ENCODE measurements around the gene THBS4. TPM values are rescaled to one million over a fixed set of nuclear protein-coding genes. Genes with fewer than 3 reads are reported as not detected.

Gene THBS4
- polyA plus RNA-seq, 1 of the 3 experiments (the other 2 are of a cell fraction): 1.1 TPM

DNA sequence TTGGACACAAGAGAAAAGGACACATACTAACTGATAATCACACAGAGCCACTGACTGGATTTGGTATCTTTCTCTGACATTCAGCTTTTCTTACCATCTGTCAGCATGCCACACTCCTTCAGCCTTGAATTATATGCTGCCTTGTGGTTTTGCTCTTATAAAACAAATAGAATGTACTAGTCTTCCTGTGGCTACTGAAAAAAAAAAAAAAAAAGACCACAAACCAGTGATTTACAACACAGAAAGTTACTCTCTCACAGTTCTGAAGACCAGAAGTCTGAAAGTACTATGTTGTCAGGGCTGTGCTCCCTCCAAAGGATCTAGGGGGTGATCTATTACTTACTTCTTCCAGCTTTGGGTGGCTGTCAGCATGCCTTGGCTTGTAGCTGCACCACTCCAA, 82.3 kb downstream of the THBS4 start:
- H3K79me2 ChIP-seq (ENCODE audit: insufficient read depth): no peaks in the 10 kb centered on the region
- no peaks in the 10 kb centered on the region for H3F3A ChIP-seq (replicated peaks; ENCODE audit: insufficient read depth)
- TF ChIP-seq YY1 (IDR thresholded peaks at IDR 0.05; ENCODE audit: low read depth): no peak
- TF ChIP-seq, protein P1, sequence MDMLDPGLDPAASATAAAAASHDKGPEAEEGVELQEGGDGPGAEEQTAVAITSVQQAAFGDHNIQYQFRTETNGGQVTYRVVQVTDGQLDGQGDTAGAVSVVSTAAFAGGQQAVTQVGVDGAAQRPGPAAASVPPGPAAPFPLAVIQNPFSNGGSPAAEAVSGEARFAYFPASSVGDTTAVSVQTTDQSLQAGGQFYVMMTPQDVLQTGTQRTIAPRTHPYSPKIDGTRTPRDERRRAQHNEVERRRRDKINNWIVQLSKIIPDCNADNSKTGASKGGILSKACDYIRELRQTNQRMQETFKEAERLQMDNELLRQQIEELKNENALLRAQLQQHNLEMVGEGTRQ (IDR thresholded peaks at IDR 0.05; ENCODE audit: borderline replicate concordance, low read depth, low read length): no peak
- no peak for TF ChIP-seq NRF1 (IDR thresholded peaks at IDR 0.05; ENCODE audit: low read depth, low read length)
- no peak for TF ChIP-seq TCF12 (IDR thresholded peaks at IDR 0.05)
- no peak overlapping the region for H3K9ac ChIP-seq
- no peaks in the 10 kb centered on the region for H3K9me3 ChIP-seq
- ChIA-PET POLR2A (no interaction called here), CTCF (interaction anchor here (2.0 kb wide), 2 partner anchors 9 to 26 kb away, joined by 5 to 10 read pairs; no protein-coding TSS in a partner anchor)
- no peaks in the 10 kb centered on the region for H3K9me2 ChIP-seq
- no peak overlapping the region for H2AFZ ChIP-seq (ENCODE audit: low read depth)
- H3K27me3 ChIP-seq (ENCODE audit: insufficient read depth): no peaks in the 10 kb centered on the region
- no peak overlapping the region for H3K4me3 ChIP-seq (ENCODE audit: low read depth in 2 of 2, low read length in 1 of 2)
- no peaks in the 10 kb centered on the region for H3K36me3 ChIP-seq (replicated peaks in 1 of 2; ENCODE audit: control insufficient read depth in 1 of 2, insufficient read depth in 2 of 2, low read length in 1 of 2)
- no peaks in the 10 kb centered on the region; a peak in 1 of 4 replicates for H3K4me1 ChIP-seq (ENCODE audit: control insufficient read depth in 1 of 2, insufficient read depth in 2 of 2, low read depth in 1 of 2, low read length in 1 of 2)
- no peak for DNase-seq
- H3K4me2 ChIP-seq: no peak overlapping the region
- no peak overlapping the region for H3K27ac ChIP-seq (ENCODE audit: low read depth in 2 of 2, low read length in 1 of 2)
- no peaks in the 10 kb centered on the region for H4K20me1 ChIP-seq (ENCODE audit: insufficient read depth)

DNA sequence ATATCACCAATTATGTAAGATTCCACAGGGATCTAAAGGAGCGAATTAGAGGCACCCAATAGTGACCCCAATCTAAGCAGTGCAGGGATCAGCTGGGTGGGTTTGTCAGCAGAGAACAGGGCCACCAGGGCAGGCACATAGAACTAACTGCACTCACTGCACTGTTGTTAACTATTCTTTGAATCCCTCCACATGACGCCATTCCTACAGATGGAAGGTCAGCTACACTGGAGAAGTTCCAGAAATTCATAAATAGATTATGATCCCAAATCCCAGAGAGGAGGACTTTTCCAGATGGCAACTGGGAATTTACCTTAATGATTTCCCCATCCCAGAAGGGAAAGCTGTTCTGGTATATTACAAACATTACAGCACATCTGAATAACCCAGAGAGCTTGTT, 84.2 kb downstream of the THBS4 start:
- TF ChIP-seq, protein P2, sequence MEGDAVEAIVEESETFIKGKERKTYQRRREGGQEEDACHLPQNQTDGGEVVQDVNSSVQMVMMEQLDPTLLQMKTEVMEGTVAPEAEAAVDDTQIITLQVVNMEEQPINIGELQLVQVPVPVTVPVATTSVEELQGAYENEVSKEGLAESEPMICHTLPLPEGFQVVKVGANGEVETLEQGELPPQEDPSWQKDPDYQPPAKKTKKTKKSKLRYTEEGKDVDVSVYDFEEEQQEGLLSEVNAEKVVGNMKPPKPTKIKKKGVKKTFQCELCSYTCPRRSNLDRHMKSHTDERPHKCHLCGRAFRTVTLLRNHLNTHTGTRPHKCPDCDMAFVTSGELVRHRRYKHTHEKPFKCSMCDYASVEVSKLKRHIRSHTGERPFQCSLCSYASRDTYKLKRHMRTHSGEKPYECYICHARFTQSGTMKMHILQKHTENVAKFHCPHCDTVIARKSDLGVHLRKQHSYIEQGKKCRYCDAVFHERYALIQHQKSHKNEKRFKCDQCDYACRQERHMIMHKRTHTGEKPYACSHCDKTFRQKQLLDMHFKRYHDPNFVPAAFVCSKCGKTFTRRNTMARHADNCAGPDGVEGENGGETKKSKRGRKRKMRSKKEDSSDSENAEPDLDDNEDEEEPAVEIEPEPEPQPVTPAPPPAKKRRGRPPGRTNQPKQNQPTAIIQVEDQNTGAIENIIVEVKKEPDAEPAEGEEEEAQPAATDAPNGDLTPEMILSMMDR (IDR thresholded peaks at IDR 0.05): no peak
- TF ChIP-seq, protein P1 (IDR thresholded peaks at IDR 0.05; ENCODE audit: borderline replicate concordance, low read depth, low read length): no peak
- TF ChIP-seq RAD21 (IDR thresholded peaks at IDR 0.05; ENCODE audit: low read length): no peak
- TF ChIP-seq CHD2 (IDR thresholded peaks at IDR 0.05; ENCODE audit: low read length, partially characterized antibody): no peak
- TF ChIP-seq NRF1 (IDR thresholded peaks at IDR 0.05; ENCODE audit: low read depth, low read length): no peak
- no peak for TF ChIP-seq JUND (IDR thresholded peaks at IDR 0.05)
- TF ChIP-seq MEF2A (IDR thresholded peaks at IDR 0.05; ENCODE audit: borderline replicate concordance, low read depth): no peak
- TF ChIP-seq GABPA (IDR thresholded peaks at IDR 0.05; ENCODE audit: low read depth): no peak
- TF ChIP-seq YY1 (IDR thresholded peaks at IDR 0.05; ENCODE audit: low read depth): no peak
- TF ChIP-seq, protein P3, sequence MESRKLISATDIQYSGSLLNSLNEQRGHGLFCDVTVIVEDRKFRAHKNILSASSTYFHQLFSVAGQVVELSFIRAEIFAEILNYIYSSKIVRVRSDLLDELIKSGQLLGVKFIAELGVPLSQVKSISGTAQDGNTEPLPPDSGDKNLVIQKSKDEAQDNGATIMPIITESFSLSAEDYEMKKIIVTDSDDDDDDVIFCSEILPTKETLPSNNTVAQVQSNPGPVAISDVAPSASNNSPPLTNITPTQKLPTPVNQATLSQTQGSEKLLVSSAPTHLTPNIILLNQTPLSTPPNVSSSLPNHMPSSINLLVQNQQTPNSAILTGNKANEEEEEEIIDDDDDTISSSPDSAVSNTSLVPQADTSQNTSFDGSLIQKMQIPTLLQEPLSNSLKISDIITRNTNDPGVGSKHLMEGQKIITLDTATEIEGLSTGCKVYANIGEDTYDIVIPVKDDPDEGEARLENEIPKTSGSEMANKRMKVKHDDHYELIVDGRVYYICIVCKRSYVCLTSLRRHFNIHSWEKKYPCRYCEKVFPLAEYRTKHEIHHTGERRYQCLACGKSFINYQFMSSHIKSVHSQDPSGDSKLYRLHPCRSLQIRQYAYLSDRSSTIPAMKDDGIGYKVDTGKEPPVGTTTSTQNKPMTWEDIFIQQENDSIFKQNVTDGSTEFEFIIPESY (IDR thresholded peaks at IDR 0.05; ENCODE audit: borderline replicate concordance, low read depth): no peak
- TF ChIP-seq, protein P4, sequence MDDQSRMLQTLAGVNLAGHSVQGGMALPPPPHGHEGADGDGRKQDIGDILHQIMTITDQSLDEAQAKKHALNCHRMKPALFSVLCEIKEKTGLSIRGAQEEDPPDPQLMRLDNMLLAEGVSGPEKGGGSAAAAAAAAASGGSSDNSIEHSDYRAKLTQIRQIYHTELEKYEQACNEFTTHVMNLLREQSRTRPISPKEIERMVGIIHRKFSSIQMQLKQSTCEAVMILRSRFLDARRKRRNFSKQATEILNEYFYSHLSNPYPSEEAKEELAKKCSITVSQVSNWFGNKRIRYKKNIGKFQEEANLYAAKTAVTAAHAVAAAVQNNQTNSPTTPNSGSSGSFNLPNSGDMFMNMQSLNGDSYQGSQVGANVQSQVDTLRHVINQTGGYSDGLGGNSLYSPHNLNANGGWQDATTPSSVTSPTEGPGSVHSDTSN (IDR thresholded peaks at IDR 0.05): no peak
- no peak for TF ChIP-seq NFIC (IDR thresholded peaks at IDR 0.05; ENCODE audit: borderline replicate concordance)
- TF ChIP-seq, protein P5, sequence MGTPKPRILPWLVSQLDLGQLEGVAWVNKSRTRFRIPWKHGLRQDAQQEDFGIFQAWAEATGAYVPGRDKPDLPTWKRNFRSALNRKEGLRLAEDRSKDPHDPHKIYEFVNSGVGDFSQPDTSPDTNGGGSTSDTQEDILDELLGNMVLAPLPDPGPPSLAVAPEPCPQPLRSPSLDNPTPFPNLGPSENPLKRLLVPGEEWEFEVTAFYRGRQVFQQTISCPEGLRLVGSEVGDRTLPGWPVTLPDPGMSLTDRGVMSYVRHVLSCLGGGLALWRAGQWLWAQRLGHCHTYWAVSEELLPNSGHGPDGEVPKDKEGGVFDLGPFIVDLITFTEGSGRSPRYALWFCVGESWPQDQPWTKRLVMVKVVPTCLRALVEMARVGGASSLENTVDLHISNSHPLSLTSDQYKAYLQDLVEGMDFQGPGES (IDR thresholded peaks at IDR 0.05; ENCODE audit: low read depth, low read length): no peak
- TF ChIP-seq FOXM1 (IDR thresholded peaks at IDR 0.05; ENCODE audit: low read depth): no peak
- no peak for TF ChIP-seq GATA2 (CRISPR knock-in tag; IDR thresholded peaks at IDR 0.05)
- no peaks in the 10 kb centered on the region for H3F3A ChIP-seq (replicated peaks; ENCODE audit: insufficient read depth)
- H3K9me3 ChIP-seq: no peaks in the 10 kb centered on the region
- H4K20me1 ChIP-seq (ENCODE audit: insufficient read depth): no peaks in the 10 kb centered on the region
- H3K79me2 ChIP-seq (ENCODE audit: insufficient read depth): no peaks in the 10 kb centered on the region
- 74% methylated on average over 2 of the region's 2 CpGs for WGBS (ENCODE audit: low lambda C conversion rate)
- ChIA-PET POLR2A (no interaction called here), CTCF (interaction anchor here (0.9 to 1.9 kb wide), 2 partner anchors 36 to 86 kb away, joined by 3 to 7 read pairs; no protein-coding TSS in a partner anchor)
- no peak for DNase-seq
- H3K27me3 ChIP-seq (ENCODE audit: insufficient read depth): no peaks in the 10 kb centered on the region
- H3K4me2 ChIP-seq: no peak overlapping the region
- no peak overlapping the region for H3K4me3 ChIP-seq (ENCODE audit: low read depth in 2 of 2, low read length in 1 of 2)
- no peak overlapping the region for H3K27ac ChIP-seq (ENCODE audit: low read depth in 2 of 2, low read length in 1 of 2)
- H3K4me1 ChIP-seq (ENCODE audit: control insufficient read depth in 1 of 2, insufficient read depth in 2 of 2, low read depth in 1 of 2, low read length in 1 of 2): no peaks in the 10 kb centered on the region; a peak in 1 of 4 replicates
- no peaks in the 10 kb centered on the region for H3K9me2 ChIP-seq
- no peak overlapping the region for H2AFZ ChIP-seq (ENCODE audit: low read depth)
- no peaks in the 10 kb centered on the region for H3K36me3 ChIP-seq (replicated peaks in 1 of 2; ENCODE audit: control insufficient read depth in 1 of 2, insufficient read depth in 2 of 2, low read length in 1 of 2)
- H3K9ac ChIP-seq: no peak overlapping the region

Data from SK-N-SH (cell line).